ENCODE measurements around the gene SPATA6L. TPM values are rescaled to one million over a fixed set of nuclear protein-coding genes. Genes with fewer than 3 reads are reported as not detected.
"Not testable (repeated sequence)": the region's sequence is repeated elsewhere in the genome, so short reads cannot be mapped to it uniquely, and the experiment has no call there.

The SPATA6L gene
- total RNA-seq, 1 donor from 2014 or later: 4.3 TPM

DNA sequence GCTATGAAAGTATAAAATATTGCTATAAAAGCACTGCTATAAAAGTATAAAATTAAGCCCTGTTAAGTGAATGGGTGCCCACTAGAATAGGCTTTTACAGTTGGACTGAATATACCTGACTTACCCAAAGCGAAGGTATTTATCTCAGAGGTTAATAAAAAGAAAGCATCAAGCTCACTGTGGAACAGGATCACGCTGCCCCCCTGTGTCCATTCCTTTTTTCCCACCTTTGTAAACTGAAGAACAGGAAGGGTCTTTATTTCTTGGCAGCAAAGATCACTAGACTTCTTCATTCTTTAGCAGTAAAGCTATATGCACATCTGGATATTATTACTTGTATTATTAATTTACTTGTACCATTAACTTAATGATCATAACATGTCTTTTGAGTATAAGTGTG, 26.3 kb downstream of the SPATA6L start:
- no peak for DNase-seq (ENCODE audit: low spot score)

GRCh38 chr9:4639420-4639819, 26.9 kb downstream of the SPATA6L start:
- DNase-seq (ENCODE audit: low spot score): no peak

- DNase-seq (ENCODE audit: low spot score): no peak
These were observed 27.3 kb downstream of the SPATA6L start for GRCh38 chr9:4638968-4639367.

- DNase-seq (ENCODE audit: low spot score): no peak
These were observed 35.4 kb downstream of the SPATA6L start for GRCh38 chr9:4630836-4631235.

- DNase-seq (ENCODE audit: low spot score): no peak
These were observed 44.3 kb downstream of the SPATA6L start for GRCh38 chr9:4622016-4622415.

GRCh38 chr9:4620881-4621555, 45.3 kb downstream of the SPATA6L start:
- DNase-seq (ENCODE audit: low spot score): no peak

DNA sequence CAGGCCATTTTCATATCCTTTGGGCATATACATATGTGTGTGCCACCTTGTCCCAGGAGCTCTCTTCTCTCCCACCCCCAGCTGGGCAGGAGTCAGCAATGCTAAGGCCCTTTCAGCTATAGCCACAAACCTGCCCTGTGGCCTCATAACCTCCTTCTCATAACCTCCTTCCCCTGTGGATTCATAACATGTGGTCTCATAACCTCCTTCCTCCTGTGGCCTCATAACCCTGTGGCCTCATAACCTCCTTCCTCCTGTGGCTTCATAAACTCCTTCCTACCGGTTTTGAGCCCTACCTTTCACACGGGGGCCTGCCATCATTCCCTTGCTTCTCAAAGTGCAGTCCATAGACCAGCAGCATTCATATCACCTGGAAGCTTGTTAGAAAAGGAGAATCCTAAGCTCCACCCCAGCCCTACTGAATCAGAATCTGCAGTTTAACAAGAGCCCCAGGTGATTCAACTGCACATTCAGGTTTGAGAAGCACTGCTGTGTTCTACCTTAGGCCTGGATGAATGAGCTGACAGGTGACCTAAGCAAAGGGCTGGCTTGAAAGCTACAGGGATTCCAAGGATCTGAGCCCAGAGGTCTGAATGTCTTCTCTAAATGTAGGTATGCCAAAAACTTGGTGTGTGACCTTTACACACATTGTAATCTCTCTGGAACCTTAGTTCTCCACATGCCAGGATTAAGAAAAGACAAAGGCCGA, 46.1 kb downstream of the SPATA6L start:
- no peak for DNase-seq (ENCODE audit: low spot score)

DNA sequence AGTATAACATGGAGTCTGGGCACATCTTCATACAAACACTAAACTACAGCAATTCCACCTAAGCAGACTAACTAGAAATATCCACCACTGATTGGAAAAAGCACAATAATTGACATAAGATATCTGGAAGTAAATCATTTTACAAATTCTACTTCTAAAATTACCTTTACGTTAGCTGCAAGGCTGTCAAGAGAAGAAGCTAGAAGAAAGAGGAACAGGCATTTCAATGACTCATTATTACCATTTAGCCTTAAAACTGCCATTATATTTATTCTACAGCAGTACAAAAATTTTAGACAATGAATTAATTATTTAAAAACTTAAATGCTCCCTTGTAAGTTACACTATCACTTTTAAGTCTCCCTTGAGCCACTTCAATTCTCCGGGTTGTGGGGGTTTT, 47.6 kb downstream of the SPATA6L start:
- no peak for DNase-seq (ENCODE audit: low spot score)

- DNase-seq (ENCODE audit: low spot score): no peak
These were observed 48.5 kb downstream of the SPATA6L start for GRCh38 chr9:4617752-4618151.

- DNase-seq (ENCODE audit: low spot score): no peak
These were observed 50.5 kb downstream of the SPATA6L start for GRCh38 chr9:4615778-4616177.

- no peak for DNase-seq (ENCODE audit: low spot score)
These were observed 51.0 kb downstream of the SPATA6L start for GRCh38 chr9:4615251-4615650.

GRCh38 chr9:4614627-4615026, 51.7 kb downstream of the SPATA6L start:
- no peak for DNase-seq (ENCODE audit: low spot score)

DNA sequence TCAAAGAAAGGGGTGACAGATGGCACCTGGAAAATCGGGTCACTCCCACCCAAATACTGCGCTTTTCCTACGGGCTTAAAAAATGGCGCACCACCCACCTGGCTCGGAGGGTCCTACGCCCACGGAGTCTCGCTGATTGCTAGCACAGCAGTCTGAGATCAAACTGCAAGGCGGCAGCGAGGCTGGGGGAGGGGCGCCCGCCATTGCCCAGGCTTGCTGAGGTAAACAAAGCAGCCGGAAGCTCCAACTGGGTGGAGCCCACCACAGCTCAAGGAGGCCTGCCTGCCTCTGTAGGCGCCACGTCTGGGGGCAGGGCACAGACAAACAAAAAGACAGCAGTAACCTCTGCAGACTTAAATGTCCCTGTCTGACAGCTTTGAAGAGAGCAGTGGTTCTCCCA, 60.2 kb downstream of the SPATA6L start:
- not testable (repeated sequence) for DNase-seq (ENCODE audit: low spot score)

GRCh38 chr9:4604678-4605095, 61.6 kb downstream of the SPATA6L start:
- peak; percentile 63 for DNase-seq (ENCODE audit: low spot score)

DNA sequence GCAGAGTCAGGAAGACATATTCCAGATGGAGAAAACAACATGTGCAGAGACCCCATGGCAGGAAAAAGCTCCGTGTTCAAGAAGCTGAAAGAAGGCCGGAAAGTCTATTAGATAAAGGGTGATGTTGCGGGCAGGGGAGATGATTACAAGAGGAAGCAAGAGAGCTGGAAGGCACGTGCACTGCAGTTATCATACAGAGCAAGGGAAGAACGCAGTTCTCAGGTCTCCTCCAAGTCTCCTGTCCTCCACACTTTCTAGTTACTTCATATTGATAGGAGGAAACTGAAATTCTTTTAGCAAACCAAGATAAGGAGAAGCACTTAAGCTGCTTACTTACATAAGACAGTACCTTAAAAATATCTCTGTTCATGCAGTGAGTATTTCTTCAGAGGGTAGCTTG, 62.5 kb downstream of the SPATA6L start:
- no peak for DNase-seq (ENCODE audit: low spot score)

GRCh38 chr9:4600368-4600767, 65.9 kb downstream of the SPATA6L start:
- DNase-seq (ENCODE audit: low spot score): no peak

GRCh38 chr9:4596165-4596922, 69.9 kb downstream of the SPATA6L start:
- DNase-seq (ENCODE audit: low spot score): no peak

- no peak for DNase-seq (ENCODE audit: low spot score)
These were observed 71.3 kb downstream of the SPATA6L start for GRCh38 chr9:4594994-4595393.

DNA sequence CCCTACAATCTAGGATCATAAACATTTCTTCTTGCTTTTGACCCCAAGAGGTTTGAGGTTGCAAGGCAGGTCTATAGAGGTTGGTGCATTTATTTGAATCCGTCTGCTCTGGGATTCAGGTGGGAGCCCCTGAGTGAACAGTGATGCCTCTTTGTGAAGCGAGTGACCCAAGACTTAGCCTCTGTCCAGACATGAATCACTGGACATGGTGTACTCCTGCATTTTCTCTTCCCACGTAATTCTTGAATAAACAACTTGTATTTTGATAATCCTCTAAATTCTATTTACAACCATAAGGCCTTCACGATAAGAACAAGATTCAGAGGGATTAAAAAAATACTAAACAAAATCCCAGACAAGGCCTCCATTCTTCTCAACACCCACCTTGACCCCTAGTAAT, 71.7 kb downstream of the SPATA6L start:
- DNase-seq (ENCODE audit: low spot score): no peak

DNA sequence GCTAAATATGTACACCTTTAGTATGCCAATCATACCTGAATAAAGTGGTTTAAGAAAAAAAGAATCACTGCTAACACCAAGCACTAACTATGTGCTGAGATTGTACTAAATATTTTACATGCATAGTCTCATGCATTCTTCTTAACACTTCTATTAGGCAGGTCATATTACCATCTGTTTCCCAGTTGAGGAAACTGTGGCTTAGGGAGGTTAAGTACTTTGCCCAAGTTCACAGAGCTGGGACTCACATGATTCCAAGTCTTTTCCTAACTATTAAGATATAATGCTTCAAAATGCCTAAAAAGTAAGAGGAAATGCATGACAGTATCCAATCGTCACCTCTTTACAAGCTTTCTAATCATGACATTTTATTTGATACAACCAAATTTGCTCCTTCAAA, 73.4 kb downstream of the SPATA6L start:
- no peak for DNase-seq (ENCODE audit: low spot score)

GRCh38 chr9:4592295-4592694, 74.0 kb downstream of the SPATA6L start:
- DNase-seq (ENCODE audit: low spot score): no peak

GRCh38 chr9:4591123-4591500, 75.2 kb downstream of the SPATA6L start:
- no peak for DNase-seq (ENCODE audit: low spot score)

All from umbilical cord (tissue), 2 donors.